Stimulated activated CD4-positive, alpha-beta T cell treated with anti-CD3 and anti-CD28 coated beads, Interleukin-2, amount 100 ng/mL, for 48 hours (primary cell): ENCODE measurements around the gene VAPB.

Source experiments
- DNase-seq, 2 donors: peaks; one replicate each; pipeline ENCODE4 v3.0.0-alpha.2; 2020

VAPB gene

GRCh38 chr20:58438970-58439808 lies 50.2 kb downstream of the VAPB start:
- DNase-seq, result no peak

GRCh38 chr20:58440021-58440767 lies 51.2 kb downstream of the VAPB start:
- no peak for DNase-seq

- DNase-seq, result no peak
These were observed 52.7 kb downstream of the VAPB start for GRCh38 chr20:58441723-58442122.

GRCh38 chr20:58444746-58445255 lies 55.8 kb downstream of the VAPB start:
- no peak for DNase-seq

GRCh38 chr20:58446264-58446959 lies 57.4 kb downstream of the VAPB start:
- DNase-seq, result no peak

DNA sequence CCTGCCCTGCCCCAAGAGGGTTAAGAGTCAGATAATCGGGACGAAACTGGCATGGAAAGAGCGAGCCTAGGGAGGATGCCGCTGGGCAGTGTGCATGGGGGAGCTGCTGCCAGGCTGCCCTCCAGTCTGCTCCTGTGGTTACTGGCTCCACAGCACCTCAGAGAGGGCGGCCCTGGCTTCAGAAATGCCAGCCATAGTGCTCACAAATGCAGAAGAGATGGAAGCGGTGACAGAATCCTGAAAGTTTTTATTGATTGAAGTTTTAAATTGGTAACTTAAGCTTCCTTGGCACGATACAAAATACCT lies 57.9 kb downstream of the VAPB start:
- no peak for DNase-seq

- peak; percentile 24 to 48 for DNase-seq
These were observed 58.7 kb downstream of the VAPB start for GRCh38 chr20:58447511-58448391.

- DNase-seq, result no peak
These were observed 59.9 kb downstream of the VAPB start for GRCh38 chr20:58448958-58449357.

GRCh38 chr20:58449681-58450221 lies 60.7 kb downstream of the VAPB start:
- no peak for DNase-seq

- no peak for DNase-seq
These were observed 61.2 kb downstream of the VAPB start for GRCh38 chr20:58450254-58450653.

DNA sequence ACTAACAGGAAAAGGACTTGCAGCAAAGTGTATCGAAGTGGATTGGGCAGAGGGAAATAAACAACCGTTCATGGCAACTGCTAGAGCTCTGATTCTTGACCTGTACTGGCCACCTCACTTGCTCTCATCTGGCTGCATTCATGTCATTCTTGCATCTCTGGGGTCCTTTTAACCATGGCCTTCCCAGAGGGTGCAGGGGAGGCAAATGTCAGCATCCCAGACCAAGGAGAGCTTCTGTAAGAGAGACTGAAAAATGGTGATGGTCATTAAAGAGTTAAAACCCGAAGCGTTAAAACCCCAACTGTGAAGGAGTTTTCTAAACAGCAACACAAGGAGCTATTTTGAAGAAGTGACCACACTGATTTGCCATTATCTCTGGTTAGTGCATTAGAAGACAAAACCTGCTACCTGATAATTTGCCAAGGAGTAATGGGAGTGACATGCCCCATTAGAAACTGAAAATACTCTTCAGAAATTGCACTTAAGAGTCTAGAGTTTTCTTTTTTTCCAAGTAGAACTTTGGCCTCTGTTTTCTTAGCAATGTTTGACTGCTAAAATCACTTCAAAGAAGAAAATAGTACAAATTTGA lies 63.7 kb downstream of the VAPB start:
- DNase-seq, result no peak

DNA sequence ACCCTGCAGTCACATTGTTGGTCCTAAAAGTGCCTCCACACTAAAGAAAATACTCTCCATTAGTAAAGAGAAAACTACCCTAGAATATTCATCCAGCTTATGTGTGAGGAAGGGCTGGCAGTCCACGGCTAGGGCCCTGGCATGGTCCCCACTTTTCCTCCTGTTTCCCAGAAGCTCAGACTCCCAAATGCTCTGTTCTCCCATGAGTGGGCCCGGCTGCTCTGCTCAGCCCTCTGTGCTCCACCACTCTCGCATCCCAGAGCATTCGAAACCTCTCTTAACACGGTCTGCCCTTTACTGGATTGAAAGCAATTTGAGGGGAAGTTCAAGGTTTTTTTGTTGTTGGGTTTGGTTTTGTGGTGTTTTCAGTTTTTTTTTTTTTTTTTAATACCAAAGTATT lies 64.4 kb downstream of the VAPB start:
- DNase-seq, result no peak

- no peak for DNase-seq
These were observed 65.4 kb downstream of the VAPB start for GRCh38 chr20:58454460-58454859.

DNA sequence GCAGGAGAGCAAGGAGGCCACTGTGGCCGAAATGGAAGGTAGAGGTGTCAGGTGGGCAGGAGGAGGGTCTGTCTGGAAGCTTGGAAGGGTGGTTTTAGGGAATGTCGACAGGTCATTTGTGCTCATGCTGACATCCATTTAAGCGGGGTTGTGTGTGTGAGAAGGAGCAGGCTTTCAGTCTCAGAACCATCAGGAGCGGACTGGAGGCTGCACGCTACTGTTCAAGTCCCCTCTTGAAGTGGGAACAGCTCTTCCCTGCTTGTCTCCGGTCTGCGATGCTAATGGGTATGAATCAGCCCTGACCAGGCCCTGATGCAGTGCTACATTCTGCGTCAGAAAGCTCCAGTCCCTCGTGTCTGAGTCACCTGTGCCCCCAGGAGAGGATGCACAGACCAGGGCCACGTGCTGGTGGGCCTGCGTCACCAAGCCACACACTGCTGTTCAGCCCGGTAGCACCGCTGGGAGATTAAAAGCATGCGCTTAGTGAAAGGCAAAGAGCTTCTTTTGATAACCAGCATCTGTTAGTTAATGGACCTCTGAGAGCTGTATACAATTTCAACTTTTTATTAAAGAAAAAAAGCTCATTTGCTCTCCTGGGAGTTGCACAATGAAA lies 68.2 kb downstream of the VAPB start:
- DNase-seq, result no peak

- DNase-seq, result no peak
These were observed 69.5 kb downstream of the VAPB start for GRCh38 chr20:58458342-58459057.

GRCh38 chr20:58459058-58459750 lies 70.2 kb downstream of the VAPB start:
- DNase-seq, result no peak

- DNase-seq, result no peak
These were observed 72.1 kb downstream of the VAPB start for GRCh38 chr20:58461104-58461503.

DNA sequence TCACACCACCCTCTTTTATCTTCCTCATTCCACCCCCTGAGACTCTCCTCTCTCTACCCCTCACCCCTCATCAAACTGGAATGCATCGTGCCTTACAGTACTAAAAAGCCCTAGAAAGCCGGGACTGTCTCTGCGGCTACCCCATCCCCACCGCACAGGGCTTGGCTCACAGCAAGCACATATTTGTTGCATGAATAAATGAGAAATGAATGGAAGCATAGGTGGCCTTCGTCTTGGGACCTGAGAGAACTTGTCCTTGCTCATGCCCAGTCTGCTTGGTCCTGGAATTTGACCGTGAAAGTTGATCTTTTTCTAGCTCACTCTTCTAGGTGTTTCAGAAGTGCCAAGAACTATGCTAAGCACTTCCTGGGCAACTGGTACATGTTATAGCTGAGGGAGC lies 72.9 kb downstream of the VAPB start:
- no peak for DNase-seq

DNA sequence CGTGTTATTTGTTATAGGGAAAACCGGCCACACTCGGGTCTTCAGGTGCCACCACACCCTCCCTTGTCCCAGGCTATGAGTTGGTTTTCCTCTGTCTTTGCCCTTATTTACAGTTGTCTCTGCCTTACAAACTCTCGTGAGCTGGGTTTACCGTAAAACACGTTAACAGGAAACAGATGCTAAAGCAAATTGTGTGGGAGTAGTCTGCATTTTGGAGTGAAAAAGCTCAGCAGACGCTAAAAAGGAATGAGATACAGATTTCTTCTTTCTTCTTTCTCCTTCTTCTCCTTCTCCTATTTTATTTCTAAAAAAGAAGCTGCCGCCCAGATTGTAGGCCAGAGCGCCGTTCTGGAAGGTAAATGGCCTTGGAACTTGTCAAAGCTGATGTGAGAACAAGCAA lies 74.2 kb downstream of the VAPB start:
- DNase-seq, result no peak

DNA sequence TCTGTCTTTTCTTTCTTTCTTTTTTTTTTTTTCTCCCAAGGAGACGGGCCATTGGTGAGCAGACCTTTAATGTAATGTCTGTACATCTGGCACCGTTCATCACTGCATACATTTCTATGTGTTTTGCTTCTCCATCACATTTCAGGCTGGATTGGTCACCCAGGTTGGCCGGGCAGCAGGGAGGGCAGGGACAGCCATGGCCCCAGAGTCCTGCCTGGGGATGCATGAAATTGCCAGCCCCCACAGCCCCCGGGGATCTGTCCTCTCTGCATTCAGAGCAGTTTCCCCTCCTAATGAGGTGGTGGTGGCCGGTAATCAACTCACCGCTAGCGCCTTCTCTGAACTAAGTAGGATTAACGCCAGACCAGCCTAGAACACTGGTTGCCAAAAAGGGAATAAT lies 75.8 kb downstream of the VAPB start:
- no peak for DNase-seq
